Ovary (tissue), 9 donors: ENCODE results near the gene DISC1. TPM values are rescaled to one million over a fixed set of nuclear protein-coding genes. Genes with fewer than 3 reads are reported as not detected.

Experiments used
- DNase-seq, 5 donors: peaks; one replicate each; pipeline ENCODE4 v3.0.0-alpha.2; 2019 to 2020
- H3K27ac ChIP-seq, 2 donors: fragments of 200-600 bp; one replicate each; pipeline versions ENCODE4 v1.5.1 to v1.8.0; 2019 to 2022
- H3K27me3 ChIP-seq: fragments of 200-600 bp; one replicate; pipeline ENCODE4 v1.8.0; 2022
- H3K36me3 ChIP-seq: fragments of 200-600 bp; sonication (generic); one replicate; pipeline ENCODE4 v1.5.1; 2019
- H3K4me1 ChIP-seq: one replicate; pipeline ENCODE4 v1.8.1; 2013; ENCODE audit warnings: mild to moderate bottlenecking, moderate library complexity; ENCODE audit not compliant: insufficient read depth
- H3K4me3 ChIP-seq: fragments of 200-600 bp; sonication (generic); one replicate; pipeline ENCODE4 v1.5.1; 2017
- H3K9me3 ChIP-seq, 2 donors: fragments of 200-600 bp in 1 of 2; sonication (generic) in 1 of 2; one replicate each; pipeline versions ENCODE4 v1.5.1 to v1.8.1; 2013 to 2019; ENCODE audit warnings: mild to moderate bottlenecking in 1 of 2, moderate library complexity in 1 of 2
- CTCF ChIP-seq, 3 donors: fragments of 450-650 bp in 2 of 3; fragments of 200-600 bp in 1 of 3; IDR thresholded peaks; one replicate each; pipeline versions ENCODE4 v1.5.1 to v1.8.0; 2016 to 2022; ENCODE audit warnings: antibody characterized with exemption in 3 of 3, mild to moderate bottlenecking in 1 of 3
- EP300 ChIP-seq: sonication (generic); formaldehyde crosslinking; IDR thresholded peaks from one replicate; pipeline ENCODE4 v1.6.1; 2017; ENCODE audit warnings: antibody characterized with exemption
- POLR2A ChIP-seq: fragments of 450-650 bp; IDR thresholded peaks from one replicate; pipeline ENCODE4 v1.6.1; 2017; ENCODE audit warnings: antibody characterized with exemption, mild to moderate bottlenecking, moderate library complexity
- WGBS, 3 donors: extraction: QIAGEN DNeasy Blood & Tissue Kit in 1 of 3; methylation state at CpG; one replicate each; pipeline versions ENCODE4 v1.1.5 to v1.1.7; 2013 to 2017; 5-methylcytosine and 5-hydroxymethylcytosine counted together
- intact Hi-C, 4 donors: fragments of 100-400 bp; cut with DNase I; formaldehyde crosslinking; loops; one replicate each; pipeline versions ENCODE4 v1.11.0 to v1.15.1; 2022 to 2023
- polyA plus RNA-seq, 2 donors: library from polyadenylated mRNA; stranded (reverse); fragments of 200-250 nt in 1 of 2; fragments of 350-450 nt in 1 of 2; fragmentation: Illumina TruSeq in 1 of 2; extraction: RNeasy Lipid Tissue Mini Kit (QIAGEN cat#74804) in 1 of 2; gene quantifications; one replicate each; pipeline ENCODE4 v1.2.3, GENCODE V29; 2013 to 2014
- total RNA-seq, 7 donors: library from RNA; depleted of rRNA in 2 of 7; stranded (reverse); fragments of >200 nt in 2 of 7; fragmentation: NEBNext Ultra II Directional in 3 of 7; extraction: Animal tissue kit (Norgen Biotek cat#: 25700) in 3 of 7; gene quantifications; one replicate each; pipeline versions ENCODE4 v1.1.0 to v1.2.4, GENCODE V29; 2016 to 2023
- donor health status: DM: no; HTN: no; CAD: no; lungs with moderate emphysema.
- donor health status: DM: no; HTN: no; CAD: no.
- donor health status: Bipolar disorder and iron deficiency.
- donor health status: DM: yes; HTN: yes; CAD: no.
- donor health status: DM: no; HTN: no; CAD: no.
- donor health status: DM: yes; HTN: yes; CAD: no.

The DISC1 gene
- total and polyA plus RNA-seq, 9 donors, result 3.0 to 24.3 (median 13.0) TPM

GRCh38 chr1:231818337-231818736, 191.7 kb downstream of the DISC1 start:
- Histone ChIP-seq H3K4me3 (no peak overlapping the region), H3K27ac (no peak overlapping the region), H3K9me3 (no peaks in the 10 kb centered on the region), H3K27me3 (no peaks in the 10 kb centered on the region), H3K4me1 (peaks cover 9% of the 10 kb centered on the region), H3K36me3 (no peaks in the 10 kb centered on the region)
- WGBS, 3 donors, result 75 to 84% (median 76%) methylated on average over 6 of the region's 6 CpGs
- DNase-seq, result no peak
- TF ChIP-seq CTCF (IDR thresholded peaks at IDR 0.05) (no peak), EP300 (no peak), POLR2A (no peak)
- intact Hi-C loops, result no loop called here

DNA sequence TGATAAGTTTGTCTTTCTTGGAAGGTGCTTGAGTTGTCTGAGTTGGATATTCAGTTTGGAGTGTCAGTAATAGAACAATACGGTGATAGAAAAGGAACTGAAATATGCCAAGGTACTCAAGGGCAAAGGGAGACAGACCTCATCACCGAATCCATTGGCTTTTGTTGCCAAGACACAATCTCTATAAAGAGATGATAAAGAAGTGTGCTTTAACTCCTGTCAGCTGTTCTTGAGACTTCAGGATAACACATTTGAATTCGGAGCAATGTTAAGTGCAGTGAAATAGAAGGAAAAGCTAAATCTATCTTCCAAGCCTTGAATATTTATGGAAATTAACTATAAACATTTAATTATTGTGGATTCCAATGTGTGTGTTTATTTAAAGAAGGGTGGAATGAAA, 194.7 kb downstream of the DISC1 start:
- 10 to 33% (median 19%) methylated on average over 3 of the region's 3 CpGs for WGBS, 3 donors
- H3K27ac ChIP-seq, result no peak overlapping the region
- peaks cover 7% of the 10 kb centered on the region for H3K4me1 ChIP-seq
- H3K9me3 ChIP-seq, result no peaks in the 10 kb centered on the region
- intact Hi-C loops, result no loop called here
- no peaks in the 10 kb centered on the region for H3K27me3 ChIP-seq
- H3K36me3 ChIP-seq, result no peaks in the 10 kb centered on the region
- DNase-seq, result no peak
- TF ChIP-seq EP300, result no peak
- no peak for TF ChIP-seq POLR2A
- no peak for TF ChIP-seq CTCF (IDR thresholded peaks at IDR 0.05)
- no peak overlapping the region for H3K4me3 ChIP-seq

DNA sequence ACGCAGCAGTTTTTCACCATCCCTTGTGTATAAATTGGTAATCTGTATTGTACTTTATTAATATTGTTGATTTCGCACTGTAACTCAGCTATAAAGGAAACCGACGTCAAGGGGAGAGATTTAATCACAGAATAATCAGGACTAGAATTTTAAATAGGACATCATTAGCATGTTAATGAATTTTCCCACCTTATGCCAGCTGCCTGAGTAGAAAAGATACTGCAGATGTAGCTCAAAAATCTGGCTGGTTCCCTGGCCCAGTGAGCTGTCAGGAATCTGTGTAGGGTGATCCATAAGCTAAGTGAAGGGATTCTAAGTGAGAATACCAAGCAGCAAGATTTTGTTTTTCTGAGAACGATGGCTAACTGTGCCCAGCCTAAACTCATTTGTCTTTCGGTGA, 195.5 kb downstream of the DISC1 start:
- no peak for DNase-seq
- intact Hi-C loops, result no loop called here
- no peak overlapping the region for H3K27ac ChIP-seq
- TF ChIP-seq EP300, result no peak
- TF ChIP-seq POLR2A, result no peak
- TF ChIP-seq CTCF (IDR thresholded peaks at IDR 0.05), result no peak
- no peaks in the 10 kb centered on the region for H3K9me3 ChIP-seq
- WGBS, 3 donors, result 67 to 79% (median 72%) methylated on average over 6 of the region's 6 CpGs
- peaks cover 7% of the 10 kb centered on the region for H3K4me1 ChIP-seq
- H3K36me3 ChIP-seq, result no peaks in the 10 kb centered on the region
- no peak overlapping the region for H3K4me3 ChIP-seq
- no peaks in the 10 kb centered on the region for H3K27me3 ChIP-seq

DNA sequence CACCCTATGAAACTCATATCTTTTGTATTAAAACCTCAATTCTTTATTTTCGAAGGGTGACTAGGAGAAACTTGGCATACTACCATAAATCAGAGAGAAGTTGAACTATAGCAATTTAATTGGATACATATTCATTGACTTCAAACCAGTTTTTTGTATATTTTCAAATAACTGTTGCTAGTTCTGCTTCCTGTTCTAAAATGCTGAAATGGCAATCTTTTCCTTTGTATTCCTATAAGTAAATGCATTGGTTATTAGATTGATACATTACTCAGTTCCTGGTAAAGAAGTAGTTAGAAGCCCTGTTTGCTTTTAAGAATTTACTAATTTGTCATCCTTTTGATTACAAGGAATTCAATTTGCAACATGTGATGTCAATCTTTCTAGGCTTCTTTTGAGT, 200.0 kb downstream of the DISC1 start:
- TF ChIP-seq EP300 (no peak), POLR2A (no peak)
- WGBS, 3 donors, result 89 to 98% (median 90%) methylated on average over 1 of the region's 1 CpG
- H3K4me3 ChIP-seq, result no peak overlapping the region
- no peaks in the 10 kb centered on the region for H3K27me3 ChIP-seq
- peaks cover 14% of the 10 kb centered on the region for H3K4me1 ChIP-seq
- H3K36me3 ChIP-seq, result no peaks in the 10 kb centered on the region
- intact Hi-C loops, result no loop called here
- no peak overlapping the region for H3K27ac ChIP-seq
- H3K9me3 ChIP-seq, result no peaks in the 10 kb centered on the region
- no peak for DNase-seq

GRCh38 chr1:231827337-231828105, 200.9 kb downstream of the DISC1 start:
- no peaks in the 10 kb centered on the region for H3K9me3 ChIP-seq

More at GRCh38 chr1:231827337-231828105, 200.9 kb downstream of the DISC1 start:
- intact Hi-C loops, result no loop called here
- peaks cover 8% of the 10 kb centered on the region for H3K4me1 ChIP-seq
- WGBS, 3 donors, result 18 to 49% (median 40%) methylated on average over 2 of the region's 2 CpGs
- H3K4me3 ChIP-seq, result no peak overlapping the region
- DNase-seq, result no peak
- no peaks in the 10 kb centered on the region for H3K36me3 ChIP-seq
- no peak for TF ChIP-seq CTCF (IDR thresholded peaks at IDR 0.05)
- TF ChIP-seq EP300, result no peak
- no peak for TF ChIP-seq POLR2A
- no peaks in the 10 kb centered on the region for H3K27me3 ChIP-seq
- H3K27ac ChIP-seq, result no peak overlapping the region
